ENCODE results near the gene SERPINI1.

GRCh38 chr3:167714871-167715270, 20.6 kb upstream of the SERPINI1 start:
- no peak for TF ChIP-seq CTCF (IDR thresholded peaks at IDR 0.05)
- TF ChIP-seq POLR2AphosphoS5 (IDR thresholded peaks at IDR 0.05) = no peak
